Neural cell (in vitro differentiated cells): ENCODE measurements around the gene USP36.

Experiments
- EP300 ChIP-seq: fragments of 450-650 bp; conservative IDR thresholded peaks from 2 replicates; pipeline ENCODE4 v1.6.1; 2014; ENCODE audit warnings: antibody characterized with exemption, mild to moderate bottlenecking, moderate library complexity; ENCODE audit not compliant: poor library complexity, severe bottlenecking
- EZH2 ChIP-seq: fragments of 200-600, 300-800 bp; shearing (Covaris generic), sonication (generic); IDR thresholded peaks from 2 replicates; pipeline ENCODE4 v1.6.1; 2014; ENCODE audit warnings: antibody characterized with exemption, low read length, borderline replicate concordance, mild to moderate bottlenecking; ENCODE audit not compliant: insufficient read depth, poor library complexity, severe bottlenecking
- MXI1 ChIP-seq: fragments of 450-650 bp; conservative IDR thresholded peaks from 2 replicates; pipeline ENCODE4 v1.6.1; 2014; ENCODE audit warnings: antibody characterized with exemption, mild to moderate bottlenecking; ENCODE audit not compliant: poor library complexity, severe bottlenecking
- POLR2AphosphoS5 ChIP-seq: IDR thresholded peaks from 2 replicates; pipeline ENCODE4 v1.6.1; 2012
- TAF1 ChIP-seq: IDR thresholded peaks from 2 replicates; pipeline ENCODE4 v1.6.1; 2012; ENCODE audit warnings: low read depth
- TF ChIP-seq, protein P1 (sequence below): fragments of 450-650 bp; IDR thresholded peaks from 2 replicates; pipeline ENCODE4 v1.5.1; 2014; ENCODE audit warnings: antibody characterized with exemption, mild to moderate bottlenecking, moderate library complexity; ENCODE audit not compliant: poor library complexity, severe bottlenecking

- TF ChIP-seq, protein P1, sequence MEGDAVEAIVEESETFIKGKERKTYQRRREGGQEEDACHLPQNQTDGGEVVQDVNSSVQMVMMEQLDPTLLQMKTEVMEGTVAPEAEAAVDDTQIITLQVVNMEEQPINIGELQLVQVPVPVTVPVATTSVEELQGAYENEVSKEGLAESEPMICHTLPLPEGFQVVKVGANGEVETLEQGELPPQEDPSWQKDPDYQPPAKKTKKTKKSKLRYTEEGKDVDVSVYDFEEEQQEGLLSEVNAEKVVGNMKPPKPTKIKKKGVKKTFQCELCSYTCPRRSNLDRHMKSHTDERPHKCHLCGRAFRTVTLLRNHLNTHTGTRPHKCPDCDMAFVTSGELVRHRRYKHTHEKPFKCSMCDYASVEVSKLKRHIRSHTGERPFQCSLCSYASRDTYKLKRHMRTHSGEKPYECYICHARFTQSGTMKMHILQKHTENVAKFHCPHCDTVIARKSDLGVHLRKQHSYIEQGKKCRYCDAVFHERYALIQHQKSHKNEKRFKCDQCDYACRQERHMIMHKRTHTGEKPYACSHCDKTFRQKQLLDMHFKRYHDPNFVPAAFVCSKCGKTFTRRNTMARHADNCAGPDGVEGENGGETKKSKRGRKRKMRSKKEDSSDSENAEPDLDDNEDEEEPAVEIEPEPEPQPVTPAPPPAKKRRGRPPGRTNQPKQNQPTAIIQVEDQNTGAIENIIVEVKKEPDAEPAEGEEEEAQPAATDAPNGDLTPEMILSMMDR: peak; percentile 53
- TF ChIP-seq TAF1 (peak; percentile 72), POLR2AphosphoS5 (peak; percentile 91), EZH2 (no peak), EP300 (peak; percentile 80), MXI1 (peak; percentile 95)
Observed at GRCh38 chr17:78840780-78841611, at the start of gene USP36.
